Measurements from ENCODE around the gene FOXA2.

FOXA2 gene

DNA sequence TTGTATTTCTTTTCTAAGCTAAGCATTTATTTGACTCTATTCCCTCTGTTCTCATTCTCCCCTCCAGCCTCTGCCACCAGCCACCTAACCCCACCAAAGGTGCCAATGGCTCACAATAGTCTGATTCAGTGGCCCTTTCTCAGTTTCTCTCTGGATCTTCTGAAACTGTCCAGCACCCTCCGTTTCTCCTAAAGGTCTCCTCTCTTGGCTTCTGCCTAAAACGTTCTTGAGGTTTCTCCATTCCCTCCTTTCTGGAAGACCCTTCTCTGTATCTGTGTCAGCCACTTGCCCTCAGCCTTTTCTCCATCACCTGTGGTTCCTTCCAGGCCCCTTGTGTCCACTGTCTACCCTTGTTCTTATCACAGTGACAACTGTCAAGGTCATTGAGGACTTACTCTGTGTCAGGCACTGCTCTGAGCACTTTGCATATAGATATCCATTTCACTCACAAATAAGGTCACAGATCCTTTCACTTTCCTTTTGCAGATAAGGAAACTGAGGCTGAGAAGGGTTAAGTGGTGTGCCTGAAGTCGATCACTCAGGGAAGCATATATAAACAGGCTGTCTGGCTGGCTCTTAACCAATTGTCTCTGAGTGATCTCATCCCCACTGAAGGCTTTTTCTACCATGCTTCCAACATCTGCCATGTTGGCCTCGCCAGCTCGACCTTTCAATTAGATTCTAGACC lies 48.1 kb downstream of the FOXA2 start:
- no peak for DNase-seq

GRCh38 chr20:22535483-22535882 lies 48.9 kb downstream of the FOXA2 start:
- DNase-seq, result no peak

DNA sequence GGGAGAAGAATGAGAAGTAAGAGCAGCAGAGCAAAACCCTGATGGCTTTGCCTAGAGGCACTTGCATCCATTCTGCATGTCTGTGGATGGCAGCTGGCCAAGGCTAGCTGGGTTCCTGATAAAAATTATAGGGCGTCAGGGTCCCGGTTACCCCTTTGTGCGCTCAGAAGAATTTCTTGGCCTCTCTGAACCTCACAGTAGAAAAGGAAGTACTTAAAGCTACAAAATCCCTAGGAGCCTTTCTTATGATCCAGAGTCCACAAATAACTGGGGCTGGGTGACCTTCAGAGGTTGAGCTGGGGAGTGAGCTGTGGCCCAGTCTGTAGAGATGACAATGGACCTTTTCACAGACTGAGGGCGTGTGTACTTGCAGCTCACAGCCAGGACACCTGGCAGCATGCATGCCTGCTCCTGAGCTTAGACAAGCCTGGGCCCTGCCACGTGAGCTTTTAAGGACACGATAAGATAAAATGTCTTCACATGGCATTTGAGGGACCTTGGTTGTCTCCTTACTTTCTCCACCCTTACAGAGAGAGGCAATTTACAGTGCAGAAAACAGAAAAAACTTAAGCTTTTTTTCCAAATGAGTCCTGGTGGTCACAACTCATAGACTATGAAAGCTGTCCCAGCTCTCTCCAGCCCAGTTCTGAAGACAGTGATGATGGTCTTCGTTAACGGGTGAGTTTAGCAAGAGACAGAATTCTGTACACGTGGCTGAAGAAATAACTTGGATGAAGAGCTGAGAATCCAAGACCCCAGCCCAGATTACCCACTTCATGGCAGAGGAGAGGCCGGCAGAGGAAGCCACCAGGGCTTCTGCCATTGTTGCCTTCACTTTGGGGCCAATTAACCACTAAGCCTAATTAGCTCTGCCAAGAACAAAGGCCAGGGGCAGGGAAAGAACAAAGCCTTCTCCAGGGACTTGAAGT lies 50.3 kb downstream of the FOXA2 start:
- DNase-seq, result no peak

- DNase-seq, result no peak
These were observed 51.8 kb downstream of the FOXA2 start for GRCh38 chr20:22532598-22532997.

DNA sequence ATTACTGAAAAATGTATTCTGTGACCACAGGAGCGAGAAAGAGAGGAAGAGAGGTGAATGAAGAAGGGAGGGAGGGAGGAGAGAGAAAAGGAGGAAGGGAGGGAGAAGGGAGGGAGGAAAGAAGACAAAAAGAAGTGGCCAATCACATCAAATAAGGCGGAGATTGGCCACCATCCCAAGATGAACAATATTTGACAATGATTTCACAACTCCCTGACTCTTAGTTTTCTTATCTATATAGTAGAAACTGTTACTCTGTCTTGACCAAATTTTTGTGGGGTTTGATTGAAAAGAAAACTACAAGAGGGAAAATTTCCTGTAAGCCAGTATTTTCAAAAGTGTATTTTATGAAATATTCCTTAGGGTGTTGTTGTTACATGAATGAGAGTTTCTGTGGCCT lies 52.6 kb downstream of the FOXA2 start:
- DNase-seq, result no peak

DNA sequence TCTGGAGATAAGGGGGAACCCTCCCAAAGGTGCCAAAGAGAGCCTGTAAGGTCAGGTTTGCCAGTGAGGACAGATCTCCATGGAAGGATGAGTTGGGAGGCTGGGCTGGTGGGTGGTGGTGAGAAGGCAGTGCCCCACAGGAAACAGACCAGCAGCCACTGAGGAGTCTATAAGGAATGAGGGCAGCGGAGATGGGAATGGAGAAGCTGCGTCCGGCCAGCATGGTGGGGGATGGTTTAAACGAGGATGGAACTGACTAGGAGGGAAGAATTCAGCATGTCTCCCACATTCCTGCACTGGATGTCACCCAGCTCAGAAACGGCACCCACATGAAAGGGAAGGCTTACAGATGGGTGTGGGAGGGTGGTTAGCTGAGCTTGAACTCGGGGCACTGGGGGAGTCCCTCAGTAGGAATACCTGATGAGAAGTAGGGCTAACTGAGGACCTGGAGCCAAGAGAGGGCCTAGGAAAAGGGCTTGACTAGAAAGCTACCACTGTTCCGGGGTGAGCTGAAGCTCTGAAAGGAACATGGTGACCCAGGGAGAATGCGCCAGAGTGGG lies 53.2 kb downstream of the FOXA2 start:
- no peak for DNase-seq
